GM06990 (cell line): ENCODE data around the gene BUD13.

Experiments used
- DNase-seq: peaks from one replicate; pipeline ENCODE4 v3.0.0-alpha.2; 2011; ENCODE audit not compliant: insufficient read length; ENCODE audit errors: extremely low read depth
- H3K27me3 ChIP-seq: replicated peaks from 2 replicates; pipeline ENCODE4 v1.6.0; 2011; ENCODE audit warnings: low read length; ENCODE audit not compliant: control insufficient read depth, insufficient read depth
- H3K36me3 ChIP-seq: 2 replicates; pipeline ENCODE4 v1.5.1; 2011; ENCODE audit warnings: low read length; ENCODE audit not compliant: control insufficient read depth, insufficient read depth
- H3K4me3 ChIP-seq: replicated peaks from 2 replicates; pipeline ENCODE4 v1.5.1; 2011; ENCODE audit warnings: low read depth, mild to moderate bottlenecking, control low read depth, low read length
- CTCF ChIP-seq: IDR thresholded peaks from 2 replicates; pipeline ENCODE4 v1.5.1; 2011; ENCODE audit warnings: low read length, control low read depth, mild to moderate bottlenecking, inconsistent platforms; ENCODE audit not compliant: insufficient read depth, poor library complexity, severe bottlenecking

BUD13 gene

GRCh38 chr11:116731821-116732220, 41.0 kb downstream of the BUD13 start:
- no peaks in the 10 kb centered on the region for H3K27me3 ChIP-seq
- no peak for DNase-seq
- TF ChIP-seq CTCF, result no peak

GRCh38 chr11:116731097-116731761, 41.6 kb downstream of the BUD13 start:
- TF ChIP-seq CTCF, result no peak
- no peaks in the 10 kb centered on the region for H3K27me3 ChIP-seq
- no peaks in the 10 kb centered on the region for H3K36me3 ChIP-seq
- H3K4me3 ChIP-seq, result no peak overlapping the region
- DNase-seq, result no peak

More at GRCh38 chr11:116731821-116732220, 41.0 kb downstream of the BUD13 start:
- Histone ChIP-seq H3K4me3 (no peak overlapping the region), H3K36me3 (no peaks in the 10 kb centered on the region)

GRCh38 chr11:116730601-116731000, 42.2 kb downstream of the BUD13 start:
- DNase-seq, result no peak
- H3K4me3 ChIP-seq, result no peak overlapping the region
- no peak for TF ChIP-seq CTCF
- no peaks in the 10 kb centered on the region for H3K27me3 ChIP-seq
- no peaks in the 10 kb centered on the region for H3K36me3 ChIP-seq

GRCh38 chr11:116730241-116730561, 42.6 kb downstream of the BUD13 start:
- no peaks in the 10 kb centered on the region for H3K36me3 ChIP-seq
- no peak for DNase-seq
- no peak overlapping the region for H3K4me3 ChIP-seq
- TF ChIP-seq CTCF, result no peak
- H3K27me3 ChIP-seq, result no peaks in the 10 kb centered on the region

- H3K4me3 ChIP-seq, result no peak overlapping the region
- no peak for DNase-seq
- H3K27me3 ChIP-seq, result no peaks in the 10 kb centered on the region; the same call in 1 of the 2 replicates
- no peak for TF ChIP-seq CTCF
- H3K36me3 ChIP-seq, result no peaks in the 10 kb centered on the region
These were observed 43.1 kb downstream of the BUD13 start for GRCh38 chr11:116729501-116730240.
